HL-60/S4 (cell line): ENCODE results near the gene CHMP1B.

ENCODE experiments used
- in situ Hi-C: fragments of 300-500 bp; cut with MboI; formaldehyde crosslinking; loops from 2 replicates; pipeline ENCODE4 v1.14.3; 2022; ENCODE audit warnings: low sequenced_read_pairs

Gene CHMP1B

DNA sequence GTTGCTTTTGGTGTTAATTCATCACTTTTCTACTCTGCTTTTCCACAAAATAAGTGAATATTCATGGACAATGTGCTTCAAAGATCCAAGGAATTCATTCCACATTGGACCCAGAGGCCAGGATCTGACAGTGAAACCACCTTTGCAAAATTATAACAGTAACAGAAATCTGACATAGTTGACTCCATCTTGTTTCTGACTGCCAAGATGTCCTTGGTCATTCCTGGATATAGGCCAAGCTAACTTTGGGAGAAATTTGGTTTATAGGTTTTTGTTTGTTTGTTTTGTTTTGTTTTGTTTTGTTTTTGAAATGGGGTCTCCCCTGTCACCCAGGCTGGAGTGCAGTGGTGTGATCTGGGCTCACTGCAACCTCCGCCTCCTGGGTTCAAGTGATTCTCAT is 46.6 kb downstream of the CHMP1B start:
- in situ Hi-C loops: no loop called here

DNA sequence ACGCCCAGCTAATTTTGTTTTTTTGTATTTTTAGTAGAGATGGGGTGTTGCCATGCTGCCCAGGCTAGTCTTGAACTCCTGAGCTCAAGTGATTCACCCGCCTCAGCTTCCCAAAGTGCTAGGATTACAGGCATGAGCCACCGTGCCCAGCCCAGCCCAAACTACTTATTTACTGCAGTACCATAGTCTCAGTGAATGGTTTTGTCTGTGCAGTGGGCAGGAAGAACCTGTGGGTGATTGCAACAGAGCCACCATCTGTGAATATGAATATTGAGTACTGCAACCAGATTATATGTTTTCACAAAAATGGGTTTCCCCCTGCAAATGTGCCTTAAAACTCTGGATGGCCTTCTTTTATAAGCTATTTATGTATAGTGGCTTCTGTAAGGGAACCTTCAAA is 47.9 kb downstream of the CHMP1B start:
- in situ Hi-C loops: no loop called here

DNA sequence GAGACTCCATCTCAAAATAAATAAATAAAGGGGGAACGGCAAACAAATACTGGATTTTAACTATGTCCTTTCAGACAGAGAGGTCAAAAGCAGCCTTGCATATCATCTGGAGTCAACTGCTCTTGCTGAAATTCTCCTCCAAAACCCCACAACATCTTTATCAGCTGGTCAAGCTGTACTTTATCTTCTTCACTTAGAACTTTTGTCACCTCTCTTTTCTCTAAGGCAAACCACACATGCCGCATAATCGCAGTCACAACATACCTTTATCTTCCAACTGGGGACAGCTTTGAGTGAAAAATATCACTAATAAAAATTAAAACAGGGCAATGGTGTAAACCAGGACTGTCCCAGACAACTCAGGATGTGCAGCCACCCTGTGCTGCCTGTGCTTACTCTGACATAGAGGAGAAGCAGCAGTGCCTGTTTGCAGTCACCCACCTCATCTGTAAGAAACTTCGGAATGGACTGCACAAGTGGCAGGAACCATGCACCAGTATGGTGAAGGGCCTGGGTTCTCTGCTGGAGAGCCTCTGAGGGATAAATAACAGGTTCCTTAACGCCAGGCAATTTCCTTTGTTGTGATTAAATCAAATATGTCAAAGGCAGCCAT is 50.7 kb downstream of the CHMP1B start:
- in situ Hi-C loops: no loop called here

DNA sequence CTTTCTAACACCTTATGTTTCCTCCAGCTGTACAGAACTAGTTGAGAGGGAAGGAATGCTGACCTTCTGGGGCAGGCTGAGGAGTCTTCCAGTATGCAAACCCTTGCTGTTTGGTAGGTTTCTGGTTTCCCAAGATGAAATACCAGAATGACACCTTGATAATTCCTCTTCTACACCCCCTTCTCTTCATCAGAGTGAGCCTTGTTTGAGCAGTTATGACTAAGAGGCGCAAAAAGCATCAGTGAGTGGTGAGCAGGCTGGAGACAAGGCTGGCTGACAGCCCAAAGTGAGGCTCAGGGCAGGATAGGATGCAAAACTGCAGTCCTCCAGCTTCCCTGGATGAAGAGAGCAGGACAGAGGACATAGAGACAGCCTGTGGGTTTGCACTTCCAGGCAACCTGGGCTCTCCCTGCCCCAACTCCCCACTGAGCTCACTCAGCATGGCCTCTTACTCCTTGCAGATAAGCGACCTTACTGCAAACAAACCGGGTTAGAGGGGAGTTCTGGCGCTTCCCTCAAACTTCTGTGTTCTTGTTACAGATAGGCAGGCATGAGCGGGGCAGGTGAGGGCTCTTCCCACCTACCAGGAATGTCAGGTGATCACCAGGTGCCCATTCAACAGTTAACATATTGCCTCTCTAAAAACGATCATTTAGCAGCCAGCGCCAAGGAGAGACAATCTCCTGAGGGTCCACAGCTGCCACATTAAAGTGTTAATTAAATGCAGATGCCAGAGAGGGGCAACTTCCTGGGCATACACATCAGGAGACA is 51.5 kb downstream of the CHMP1B start:
- in situ Hi-C loops: no loop called here
